OCI-LY7 (cell line): ENCODE measurements around the gene TRIM14. TPM values are rescaled to one million over a fixed set of nuclear protein-coding genes. Genes with fewer than 3 reads are reported as not detected.

Source experiments
- Bru-seq: library from RNA; stranded (reverse); fragments of 400-500 nt; gene quantifications from one replicate; lab custom pipeline; 2021; lab: Mats Ljungman, UMichigan
- BruChase-seq, 2 experiments: library from RNA; stranded (reverse); fragments of 400-500 nt; gene quantifications; one replicate each; lab custom pipeline; 2021; lab: Mats Ljungman, UMichigan
- BruUV-seq: library from RNA; stranded (reverse); fragments of 400-500 nt; replicated peaks from 2 replicates; lab custom pipeline; 2021; lab: Mats Ljungman, UMichigan
- CTCF ChIA-PET: fragments of 300-600 bp; sonication (Branson Sonifier 250); formaldehyde crosslinking; loops from one replicate; lab custom pipeline; 2022; ENCODE audit warnings: antibody characterized with exemption; ENCODE audit not compliant: unreplicated experiment; lab: Charles Lee
- POLR2A ChIA-PET: fragments of 300-600 bp; sonication (Branson Sonifier 250); formaldehyde crosslinking; loops from one replicate; lab custom pipeline; 2022; ENCODE audit warnings: antibody characterized with exemption; lab: Charles Lee
- DNase-seq: peaks from one replicate; pipeline ENCODE4 v3.0.0-alpha.2; 2015; ENCODE audit warnings: low spot score
- H2AFZ ChIP-seq: fragments of 200-600 bp; sonication (generic), shearing (Covaris generic); 2 replicates; pipeline ENCODE4 v1.6.1; 2014; ENCODE audit warnings: mild to moderate bottlenecking, antibody characterized with exemption, low read length, moderate library complexity
- H3K27ac ChIP-seq: fragments of 200-600 bp; sonication (generic); 2 replicates; pipeline ENCODE4 v1.5.1; 2014; ENCODE audit warnings: mixed run types, low read depth, mild to moderate bottlenecking, moderate library complexity, low read length, inconsistent platforms; ENCODE audit not compliant: poor library complexity, severe bottlenecking
- H3K36me3 ChIP-seq: fragments of 200-600 bp; sonication (generic); 2 replicates; pipeline ENCODE4 v1.6.1; 2014; ENCODE audit warnings: mild to moderate bottlenecking, antibody characterized with exemption, low read length, moderate library complexity, mixed read lengths; ENCODE audit not compliant: insufficient read depth
- H3K4me1 ChIP-seq: fragments of 200-600 bp; sonication (generic); 2 replicates; pipeline ENCODE4 v1.5.1; 2014; ENCODE audit warnings: mild to moderate bottlenecking, low read length; ENCODE audit not compliant: insufficient read depth, poor library complexity, severe bottlenecking
- H3K4me2 ChIP-seq: fragments of 200-600 bp; sonication (generic); 2 replicates; pipeline ENCODE4 v1.6.1; 2014; ENCODE audit warnings: mild to moderate bottlenecking, low read length
- H3K4me3 ChIP-seq: fragments of 200-600 bp; sonication (generic); 2 replicates; pipeline ENCODE4 v1.5.1; 2014; ENCODE audit warnings: mild to moderate bottlenecking, low read depth, low read length; ENCODE audit not compliant: poor library complexity, severe bottlenecking
- H3K79me2 ChIP-seq: fragments of 200-600 bp; sonication (generic); 2 replicates; pipeline ENCODE4 v1.6.1; 2016; ENCODE audit warnings: low read depth, mild to moderate bottlenecking, low read length, moderate library complexity, mixed read lengths; ENCODE audit not compliant: insufficient read depth
- H3K9me2 ChIP-seq: fragments of 200-600 bp; sonication (generic); 2 replicates; pipeline ENCODE4 v1.6.1; 2016; ENCODE audit warnings: mild to moderate bottlenecking, low read length, mixed read lengths; ENCODE audit not compliant: insufficient read depth
- H3K9me3 ChIP-seq: fragments of 200-600 bp; sonication (generic); 2 replicates; pipeline ENCODE4 v1.6.1; 2014; ENCODE audit warnings: mild to moderate bottlenecking, mixed run types, low read length, mixed read lengths
- H4K20me1 ChIP-seq: fragments of 200-600 bp; sonication (generic); 2 replicates; pipeline ENCODE4 v1.6.1; 2014; ENCODE audit warnings: mild to moderate bottlenecking, antibody characterized with exemption, low read length, moderate library complexity, mixed read lengths; ENCODE audit not compliant: insufficient read depth
- EZH2phosphoT487 ChIP-seq: fragments of 200-600 bp; sonication (generic); IDR thresholded peaks from 2 replicates; pipeline ENCODE4 v1.6.1; 2018; ENCODE audit warnings: low read depth, borderline replicate concordance, mild to moderate bottlenecking, mixed run types, antibody characterized with exemption, low read length, moderate library complexity, mixed read lengths
- intact Hi-C: fragments of 100-400 bp; cut with micrococcal nuclease; formaldehyde crosslinking; loops from one replicate; pipeline ENCODE4 v1.10.0; 2022; ENCODE audit not compliant: unreplicated experiment
- long read RNA-seq: library from polyadenylated mRNA; stranded (forward); transcript quantifications from one replicate; pipeline ENCODE4 v2.0.0, GENCODE V29; 2022
- total RNA-seq, 2 experiments: library from RNA; depleted of rRNA in 1 of 2; stranded (reverse); fragments of >200 nt in 1 of 2; shearing (Covaris generic) in 1 of 2; gene quantifications; 2 replicates each; pipeline ENCODE4 v1.2.3, GENCODE V29; 2014 to 2022
- TF ChIP-seq, protein P1 (sequence below): fragments of 200-600 bp; sonication (generic); conservative IDR thresholded peaks from 2 replicates; pipeline ENCODE4 v1.5.1; 2014; ENCODE audit warnings: mild to moderate bottlenecking, antibody characterized with exemption, low read length, moderate library complexity, mixed read lengths

Gene TRIM14, protein sequence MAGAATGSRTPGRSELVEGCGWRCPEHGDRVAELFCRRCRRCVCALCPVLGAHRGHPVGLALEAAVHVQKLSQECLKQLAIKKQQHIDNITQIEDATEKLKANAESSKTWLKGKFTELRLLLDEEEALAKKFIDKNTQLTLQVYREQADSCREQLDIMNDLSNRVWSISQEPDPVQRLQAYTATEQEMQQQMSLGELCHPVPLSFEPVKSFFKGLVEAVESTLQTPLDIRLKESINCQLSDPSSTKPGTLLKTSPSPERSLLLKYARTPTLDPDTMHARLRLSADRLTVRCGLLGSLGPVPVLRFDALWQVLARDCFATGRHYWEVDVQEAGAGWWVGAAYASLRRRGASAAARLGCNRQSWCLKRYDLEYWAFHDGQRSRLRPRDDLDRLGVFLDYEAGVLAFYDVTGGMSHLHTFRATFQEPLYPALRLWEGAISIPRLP
- total RNA-seq (2014; rRNA removed; shearing (Covaris generic)) (18.4 and 21.4 TPM in 2 replicates), total RNA-seq (2022) (26.0 and 31.2 TPM in 2 replicates), Bru-seq, nascent RNA (percentile 53 among the genes with signal in this experiment), BruChase-seq, experiment 1, labeled RNA remaining after a 6-hour chase (percentile 63 among the genes with signal in this experiment), BruChase-seq, experiment 2, labeled RNA remaining after a 2-hour chase (percentile 58 among the genes with signal in this experiment)
- long read RNA-seq, full-length matches to known transcripts, result 28 of 66 reads
- long read RNA-seq, partial matches to known transcripts, result 2 of 66 reads
- long read RNA-seq, other reads (novel, unspliced or antisense), result 36 of 66 reads

DNA sequence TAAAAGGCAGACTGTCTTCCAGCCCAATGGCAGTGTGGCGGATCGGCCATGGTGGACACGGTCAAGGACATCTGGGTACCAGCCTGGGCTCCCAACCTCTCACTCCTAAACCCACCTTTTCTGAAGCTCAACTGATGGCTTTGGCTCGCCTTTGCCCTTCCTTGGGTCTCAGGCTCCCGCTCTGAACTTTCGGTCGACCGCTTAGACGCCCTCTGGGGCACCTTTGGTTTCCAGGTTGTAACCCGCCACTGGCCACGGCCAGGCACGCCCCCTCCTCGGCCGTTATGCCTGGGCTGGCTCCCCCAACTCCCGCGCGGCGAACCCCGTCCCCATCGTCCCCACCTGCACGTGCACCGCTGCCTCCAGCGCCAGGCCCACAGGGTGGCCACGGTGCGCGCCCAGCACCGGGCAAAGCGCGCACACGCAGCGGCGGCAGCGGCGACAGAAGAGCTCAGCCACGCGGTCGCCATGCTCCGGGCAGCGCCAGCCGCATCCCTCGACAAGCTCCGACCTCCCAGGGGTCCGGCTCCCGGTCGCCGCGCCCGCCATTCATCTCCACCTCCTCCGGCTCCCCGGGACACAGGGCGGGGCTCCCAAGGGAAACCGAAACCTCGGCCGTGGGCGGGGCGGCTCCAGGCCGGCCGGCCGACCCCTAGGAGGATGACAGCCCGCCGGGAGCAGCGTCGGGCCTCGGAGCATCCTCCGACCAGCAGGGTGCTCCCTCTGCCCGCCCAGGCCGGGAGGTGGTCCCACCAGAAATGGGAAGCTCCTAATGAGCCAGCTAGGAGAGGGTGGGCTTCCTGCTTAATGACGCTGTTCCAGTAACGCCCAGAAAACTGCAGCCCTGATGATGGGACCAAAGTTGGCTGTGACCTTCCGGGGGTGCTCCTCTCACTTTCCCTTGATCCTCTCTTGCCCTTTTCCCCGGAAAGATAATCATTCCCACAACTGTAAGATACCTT, at the start of gene TRIM14:
Gene TRIM14 (minus strand): TSS at position 583 of the 962 bp plus-strand sequence. CDS start 34 bp downstream, at position 549.
- H3K9me3 ChIP-seq, result no peaks in the 10 kb centered on the region
- intact Hi-C loops, result loop anchor here (1.0 to 5.0 kb wide), 3 partner anchors 14 to 143 kb away; partner anchors contain the start of gene CORO2A
- peaks cover 58% of the 10 kb centered on the region for H3K4me1 ChIP-seq
- TSS peak; percentile 73 for BruUV-seq
- ChIA-PET POLR2A (interaction anchor here (0.6 to 5.3 kb wide), 10 partner anchors 9 to 189 kb away, joined by 3 to 39 read pairs (median 6); no protein-coding TSS in a partner anchor), CTCF (interaction anchor here (0.9 to 1.6 kb wide), 4 partner anchors 11 to 75 kb away, joined by 3 to 5 read pairs (median 4); no protein-coding TSS in a partner anchor)
- H3K36me3 ChIP-seq, result peaks cover 14% of the 10 kb centered on the region
- peak within 1 kb of the TSS; percentile 86 for H3K4me2 ChIP-seq
- H3K27ac ChIP-seq, result peak within 1 kb of the TSS; percentile 73
- peak within 1 kb of the TSS; percentile 66 for H3K4me3 ChIP-seq
- H3K9me2 ChIP-seq, result no peaks in the 10 kb centered on the region
- H4K20me1 ChIP-seq, result no peaks in the 10 kb centered on the region
- no peak for TF ChIP-seq EZH2phosphoT487
- TF ChIP-seq, protein P1, sequence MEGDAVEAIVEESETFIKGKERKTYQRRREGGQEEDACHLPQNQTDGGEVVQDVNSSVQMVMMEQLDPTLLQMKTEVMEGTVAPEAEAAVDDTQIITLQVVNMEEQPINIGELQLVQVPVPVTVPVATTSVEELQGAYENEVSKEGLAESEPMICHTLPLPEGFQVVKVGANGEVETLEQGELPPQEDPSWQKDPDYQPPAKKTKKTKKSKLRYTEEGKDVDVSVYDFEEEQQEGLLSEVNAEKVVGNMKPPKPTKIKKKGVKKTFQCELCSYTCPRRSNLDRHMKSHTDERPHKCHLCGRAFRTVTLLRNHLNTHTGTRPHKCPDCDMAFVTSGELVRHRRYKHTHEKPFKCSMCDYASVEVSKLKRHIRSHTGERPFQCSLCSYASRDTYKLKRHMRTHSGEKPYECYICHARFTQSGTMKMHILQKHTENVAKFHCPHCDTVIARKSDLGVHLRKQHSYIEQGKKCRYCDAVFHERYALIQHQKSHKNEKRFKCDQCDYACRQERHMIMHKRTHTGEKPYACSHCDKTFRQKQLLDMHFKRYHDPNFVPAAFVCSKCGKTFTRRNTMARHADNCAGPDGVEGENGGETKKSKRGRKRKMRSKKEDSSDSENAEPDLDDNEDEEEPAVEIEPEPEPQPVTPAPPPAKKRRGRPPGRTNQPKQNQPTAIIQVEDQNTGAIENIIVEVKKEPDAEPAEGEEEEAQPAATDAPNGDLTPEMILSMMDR, result peak; percentile 34; the same call in 1 of the 2 replicates
- peak within 1 kb of the TSS; percentile 85 for H2AFZ ChIP-seq
- peak; percentile 59 for DNase-seq
- peaks cover 4% of the 10 kb centered on the region; the same call in 1 of the 2 replicates for H3K79me2 ChIP-seq

DNA sequence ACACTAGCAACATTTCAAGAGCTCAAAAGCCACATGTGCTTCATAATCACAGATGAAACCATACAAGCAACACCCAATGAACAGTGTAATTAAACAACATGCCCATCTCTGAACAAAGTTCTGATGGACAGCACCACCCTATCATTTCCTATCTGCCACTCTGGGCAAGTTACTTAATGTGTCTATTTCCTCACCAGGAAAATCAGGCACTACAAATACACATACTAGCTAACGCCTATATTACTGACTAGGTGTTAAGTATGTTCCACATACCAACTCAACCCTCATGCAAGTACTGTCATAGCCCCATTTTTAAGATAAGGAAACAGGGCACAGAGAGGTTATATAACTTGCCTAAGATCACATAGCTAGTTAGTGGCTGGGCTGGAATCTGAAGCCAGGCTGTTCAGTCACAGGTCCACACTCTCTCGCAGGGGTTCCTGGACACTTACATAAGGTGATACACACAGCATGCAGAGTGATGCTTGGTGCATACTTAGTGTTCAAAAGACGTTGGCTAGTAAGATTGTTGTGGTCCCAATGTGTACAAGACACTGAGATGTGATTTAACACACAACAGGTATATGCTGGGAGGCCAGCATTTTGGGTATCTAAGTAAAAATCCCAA, 49.2 kb upstream of the TRIM14 start:
- Histone ChIP-seq H3K36me3 (no peaks in the 10 kb centered on the region), H2AFZ (no peak overlapping the region), H4K20me1 (no peaks in the 10 kb centered on the region), H3K4me1 (peaks cover 7% of the 10 kb centered on the region), H3K9me3 (no peaks in the 10 kb centered on the region), H3K27ac (no peak overlapping the region), H3K79me2 (no peaks in the 10 kb centered on the region), H3K4me3 (no peak overlapping the region), H3K9me2 (no peaks in the 10 kb centered on the region), H3K4me2 (no peak overlapping the region)
- DNase-seq, result no peak
- no peak for TF ChIP-seq EZH2phosphoT487
- TF ChIP-seq, protein P1, result no peak
- intact Hi-C loops, result no loop called here
- POLR2A ChIA-PET, result interaction anchor here (0.6 to 0.8 kb wide), 3 partner anchors 11 to 90 kb away, joined by 3 to 5 read pairs (median 3); no protein-coding TSS in a partner anchor
- CTCF ChIA-PET, result no interaction called here
- no TSS peak for BruUV-seq
